Epithelial cell of esophagus (primary cell): ENCODE measurements around the gene CLDND2.

ENCODE experiments used
- DNase-seq: peaks from one replicate; pipeline ENCODE4 v3.0.0; 2010; ENCODE audit warnings: low read depth
- H3K4me3 ChIP-seq: 2 replicates; pipeline ENCODE4 v1.5.1; 2011; ENCODE audit warnings: mild to moderate bottlenecking, low read length, control low read depth
- CTCF ChIP-seq: IDR thresholded peaks from 2 replicates; pipeline ENCODE4 v1.5.1; 2011; ENCODE audit warnings: low read depth, mild to moderate bottlenecking, low read length, control low read depth, inconsistent platforms; ENCODE audit not compliant: insufficient read depth; ENCODE audit errors: missing control alignments

The CLDND2 gene

DNA sequence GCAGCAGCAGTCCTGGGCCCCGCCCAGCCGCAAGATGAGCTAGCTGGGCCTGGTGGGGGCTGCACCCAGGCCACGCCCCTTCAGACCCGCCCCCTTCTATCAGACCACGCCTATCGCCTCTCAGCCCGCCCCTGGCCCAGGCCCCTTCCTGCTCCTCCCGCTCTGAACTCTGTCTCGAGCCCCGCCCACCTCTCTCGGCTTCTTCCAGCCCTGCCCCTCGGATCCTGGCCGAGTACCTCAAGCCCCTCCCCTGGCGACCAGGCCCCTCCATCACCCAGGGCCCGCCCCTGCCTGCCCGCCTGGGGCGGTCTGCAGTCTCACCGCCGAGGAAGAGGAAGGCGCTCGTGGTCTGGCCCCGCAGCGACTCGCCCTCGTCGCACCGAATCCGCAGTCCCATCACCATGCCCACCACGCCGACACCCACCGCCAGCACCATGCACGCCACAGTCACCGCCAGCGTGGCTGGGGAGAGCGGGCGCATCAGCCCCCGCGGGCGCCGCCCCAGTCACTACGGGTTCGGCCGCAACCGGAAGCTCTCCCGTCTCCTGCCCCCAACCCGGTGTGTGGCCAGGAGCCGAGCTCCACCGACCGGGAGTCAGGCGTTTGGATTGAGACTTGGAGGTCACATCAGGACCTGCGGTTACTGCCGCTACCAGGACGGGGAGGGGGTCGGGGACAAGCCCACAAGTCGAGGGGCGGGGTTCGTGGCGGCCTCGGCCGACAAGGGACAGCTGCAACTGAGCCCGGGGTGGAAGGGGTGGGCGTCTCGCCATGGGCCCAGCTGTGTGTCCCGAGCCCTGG is 1.0 kb downstream of the CLDND2 start:
- peak overlapping the region; percentile 78 for H3K4me3 ChIP-seq
- DNase-seq: peak; percentile 98
- TF ChIP-seq CTCF: no peak

DNA sequence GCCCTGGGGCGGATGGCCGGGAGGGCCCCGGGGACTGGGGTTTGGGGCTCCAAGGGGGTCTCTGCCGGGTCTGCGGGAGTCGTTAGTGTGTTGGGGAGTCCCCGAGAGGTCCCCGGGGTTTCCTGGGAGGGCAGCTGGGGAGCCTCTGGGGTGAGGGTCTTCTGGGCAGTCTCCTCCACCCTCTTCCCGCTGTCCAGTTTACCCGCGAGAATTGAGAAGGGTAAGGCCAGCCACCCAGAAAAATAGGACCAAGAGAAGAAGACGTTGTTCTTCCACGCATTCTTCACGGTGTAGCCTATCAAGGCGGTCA is 1.6 kb downstream of the CLDND2 start:
- no peak for TF ChIP-seq CTCF
- peak overlapping the region; percentile 78 for H3K4me3 ChIP-seq

GRCh38 chr19:51366389-51367254 is 2.2 kb downstream of the CLDND2 start:
- peak overlapping the region; percentile 78 for H3K4me3 ChIP-seq
- TF ChIP-seq CTCF: no peak
- peak; percentile 98 for DNase-seq

More for the DNA sequence above, 1.6 kb downstream of the CLDND2 start:
- DNase-seq: no peak

GRCh38 chr19:51365965-51366388 is 2.8 kb downstream of the CLDND2 start, which contains the start of gene ETFB:
TSS of gene ETFB (minus strand) at chr19:51366388. CDS start at chr19:51366326, 62 bp downstream.
- H3K4me3 ChIP-seq: peak within 1 kb of the TSS; percentile 78
- no peak for TF ChIP-seq CTCF
- DNase-seq: no peak

DNA sequence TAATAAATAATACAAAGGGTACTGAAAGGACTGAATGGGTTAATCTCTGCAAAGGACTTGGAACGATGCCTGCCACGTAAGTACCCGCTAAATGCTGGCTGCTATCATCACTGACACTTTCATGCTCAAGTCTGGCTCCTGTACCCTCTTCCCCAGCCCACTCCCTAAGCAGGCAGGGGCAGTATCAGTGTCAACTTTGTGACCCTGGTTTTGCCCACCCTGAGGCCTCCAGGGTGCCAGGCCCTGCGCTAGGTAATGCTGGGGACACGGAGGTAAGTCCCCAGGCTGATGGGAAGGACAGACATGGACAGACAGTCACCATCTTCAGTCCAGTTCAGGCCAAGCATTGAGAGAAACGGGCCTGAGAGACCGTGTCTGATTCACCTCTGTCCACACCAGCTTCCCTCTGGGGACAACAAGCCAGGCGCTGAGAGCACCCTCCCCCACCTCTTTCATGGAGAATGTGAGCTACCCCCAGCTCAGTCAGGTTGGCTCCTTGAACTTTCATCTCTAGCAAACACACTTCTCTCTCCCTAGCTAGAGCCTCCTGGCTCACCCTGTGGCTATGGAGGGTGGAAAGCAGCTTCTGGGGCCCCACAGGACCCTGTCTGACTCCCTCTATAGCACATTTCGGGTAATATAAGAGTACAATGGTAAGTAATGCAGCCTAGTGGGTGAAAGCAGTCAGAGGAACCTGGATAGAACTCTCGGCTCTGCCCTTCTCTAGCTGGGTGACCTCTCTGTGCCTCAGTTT is 3.4 kb downstream of the CLDND2 start:
- TF ChIP-seq CTCF: no peak
- peak; percentile 39 for DNase-seq
- H3K4me3 ChIP-seq: peak overlapping the region; percentile 78

DNA sequence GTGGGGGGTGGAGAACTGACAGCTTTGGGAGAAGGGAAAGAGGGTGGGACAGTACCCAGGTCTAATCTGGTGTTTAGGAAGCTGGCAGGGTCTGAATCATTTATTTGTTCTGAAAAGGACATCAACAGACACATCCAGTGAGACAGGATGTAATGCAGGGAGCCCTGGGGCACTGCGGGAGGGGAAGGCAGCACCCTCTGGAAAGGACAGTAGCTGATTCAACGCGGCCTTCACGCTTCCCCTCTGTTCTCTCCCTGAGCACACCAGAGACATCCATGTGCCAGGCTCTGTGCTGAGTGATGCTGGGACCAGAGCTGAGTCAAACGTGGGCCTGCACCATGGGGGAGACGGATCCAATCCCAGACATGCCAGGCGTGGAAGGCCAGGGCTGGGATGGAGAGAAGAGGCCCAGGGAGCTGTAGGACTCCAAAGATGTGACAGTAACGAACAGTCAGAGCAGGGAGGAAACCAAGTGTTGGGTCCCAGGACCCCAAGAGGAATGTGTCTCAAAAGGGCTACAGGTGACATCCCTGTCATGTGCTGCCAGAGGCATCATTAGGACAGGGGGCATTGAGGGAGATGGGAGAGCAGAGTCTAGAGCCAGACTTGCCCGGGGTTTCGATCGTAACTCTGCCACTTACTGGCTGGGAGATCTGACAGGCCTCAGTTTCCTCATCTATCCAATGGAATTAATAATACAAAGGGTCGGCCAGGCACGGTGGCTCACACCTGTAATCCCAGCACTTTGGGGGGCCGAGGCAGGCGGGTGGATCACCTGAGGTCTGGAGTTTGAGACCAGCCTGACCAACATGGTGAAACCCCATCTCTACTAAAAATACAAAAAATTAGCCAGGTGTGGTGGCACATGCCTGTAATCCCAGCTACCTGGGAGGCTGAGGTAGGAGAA is 4.3 kb downstream of the CLDND2 start:
- TF ChIP-seq CTCF: no peak
- no peak overlapping the region for H3K4me3 ChIP-seq
- DNase-seq: peak; percentile 73
